Measurements from ENCODE around the gene RFT1.
A peak's percentile ranks its signal among the peaks of the same experiment; 100 is the strongest.
"Not testable (repeated sequence)": the region's sequence is repeated elsewhere in the genome, so short reads cannot be mapped to it uniquely, and the experiment has no call there.

Gene RFT1

GRCh38 chr3:53162672-53163443 lies 32.6 kb upstream of the RFT1 start:
- DNase-seq: peak; percentile 58

DNA sequence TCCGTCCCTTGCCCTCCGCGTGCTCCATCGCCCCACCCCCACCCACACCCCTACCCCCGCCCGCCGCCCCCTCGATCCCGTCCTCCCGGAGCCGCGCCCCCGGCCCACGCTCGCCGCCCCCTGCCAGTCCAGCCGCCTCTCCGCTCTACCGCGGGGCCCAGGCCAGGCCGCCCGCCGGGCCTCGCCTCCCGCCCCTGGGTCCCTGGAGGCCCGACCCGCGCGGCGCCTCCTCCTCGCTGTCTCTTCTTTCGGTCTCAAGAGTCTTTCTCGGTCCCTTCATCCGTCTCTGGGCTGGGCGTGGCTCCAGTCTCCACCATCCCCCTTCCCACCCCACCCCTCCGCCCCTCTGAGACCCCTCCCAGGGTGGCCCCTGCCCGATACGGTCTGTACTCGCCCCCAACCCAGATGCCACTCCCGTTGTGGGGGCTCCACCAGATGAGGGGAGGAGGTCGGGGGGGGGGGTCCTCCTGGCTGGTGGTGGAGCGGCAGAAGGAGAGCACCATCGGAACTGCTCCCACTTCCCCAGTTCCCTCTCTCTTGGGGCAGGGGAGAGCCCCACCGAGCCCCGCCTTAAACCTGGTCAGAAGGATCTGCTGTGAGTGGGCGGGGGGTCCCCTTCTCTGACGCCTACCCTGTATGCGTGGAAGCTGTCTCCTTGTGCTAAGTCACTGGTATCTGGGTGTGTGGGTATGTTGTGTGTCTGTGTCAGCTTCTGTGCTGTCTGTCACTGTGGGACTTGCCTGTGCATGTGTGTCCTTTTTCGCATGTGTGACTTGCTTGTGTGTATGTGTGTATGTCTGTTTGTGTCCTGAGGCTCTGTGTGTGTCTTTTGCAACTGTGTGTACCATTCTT lies 31.8 kb upstream of the RFT1 start:
- DNase-seq: peak; percentile 47

- DNase-seq: no peak
Observed at GRCh38 chr3:53161450-53161819, 31.2 kb upstream of the RFT1 start.

GRCh38 chr3:53160660-53161449 lies 30.6 kb upstream of the RFT1 start, which contains the start of gene PRKCD:
Gene PRKCD (plus strand): TSS chr3:53161209. CDS start chr3:53178423, 17,214 bp downstream.
- peak; percentile 65 for DNase-seq

DNA sequence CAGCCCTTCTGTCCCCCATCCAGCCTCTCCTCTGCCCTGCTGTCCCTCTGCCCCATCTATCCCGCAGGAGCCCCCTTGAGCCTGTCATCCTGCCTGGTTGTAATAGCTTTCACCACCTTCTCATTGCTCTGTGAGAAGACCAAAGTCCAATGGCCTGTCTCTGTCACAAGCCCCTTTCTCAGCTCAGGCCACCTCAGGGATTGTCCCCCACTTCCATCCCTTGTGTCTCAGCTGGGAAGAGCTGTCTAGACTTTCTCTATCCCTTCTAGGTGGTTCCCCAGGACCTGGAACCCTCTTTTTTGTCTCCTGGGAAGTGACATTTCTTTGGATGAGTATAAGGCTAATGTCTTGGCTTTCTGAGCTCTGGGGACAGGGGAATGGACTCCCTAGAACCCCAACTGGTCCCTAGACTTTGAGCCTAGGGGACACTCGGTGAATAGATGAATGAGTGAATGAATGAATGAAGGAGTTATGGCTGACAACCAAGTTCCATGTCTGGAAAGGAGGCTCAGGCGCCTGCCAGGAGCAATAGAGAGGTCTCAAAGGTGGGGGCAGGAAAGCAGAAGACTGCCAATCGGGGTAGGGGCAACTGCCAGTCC lies 29.9 kb upstream of the RFT1 start:
- no peak for DNase-seq

DNA sequence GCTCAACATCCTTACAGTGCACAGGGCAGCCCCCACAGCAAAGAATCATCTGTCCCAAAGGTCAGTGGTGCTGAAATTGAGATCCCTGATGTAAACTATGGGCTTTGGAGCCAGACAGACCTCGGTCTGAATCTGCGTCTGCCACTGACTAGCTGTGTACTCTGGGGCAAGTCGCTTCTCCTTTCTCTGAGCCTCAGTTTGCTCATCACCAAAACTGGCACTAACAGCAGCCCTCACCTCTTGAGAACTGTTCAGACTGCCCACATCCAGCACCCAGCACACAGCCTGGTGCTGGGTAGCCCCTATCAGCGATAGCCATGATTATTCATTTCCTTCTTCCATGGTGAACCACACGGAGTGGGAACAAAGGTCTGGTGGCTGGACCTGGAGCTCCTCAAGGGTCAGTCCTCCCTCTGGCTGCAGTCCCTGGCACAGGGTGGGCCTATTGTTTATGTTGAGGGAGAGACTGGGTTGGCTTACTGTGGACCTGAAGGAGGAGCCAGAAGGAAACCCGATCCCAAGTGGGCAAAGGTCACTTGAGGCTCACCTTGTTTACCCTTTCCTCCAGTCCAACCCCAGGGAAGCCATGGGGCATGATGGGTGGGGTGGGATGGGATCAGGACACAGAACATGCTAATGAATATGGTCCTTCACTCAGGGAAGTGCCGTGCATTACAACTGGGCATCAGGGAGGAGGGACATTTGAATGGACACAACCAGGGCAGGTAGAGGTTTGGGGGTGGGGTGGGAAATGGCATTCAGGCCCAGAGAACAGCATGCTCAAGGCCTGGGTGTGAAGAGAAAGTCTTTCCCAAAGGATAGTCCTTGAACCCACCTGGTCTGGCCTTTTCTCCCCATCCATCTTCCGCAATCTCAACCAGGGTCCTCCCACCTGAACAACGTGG lies 29.2 kb upstream of the RFT1 start:
- no peak for DNase-seq

DNA sequence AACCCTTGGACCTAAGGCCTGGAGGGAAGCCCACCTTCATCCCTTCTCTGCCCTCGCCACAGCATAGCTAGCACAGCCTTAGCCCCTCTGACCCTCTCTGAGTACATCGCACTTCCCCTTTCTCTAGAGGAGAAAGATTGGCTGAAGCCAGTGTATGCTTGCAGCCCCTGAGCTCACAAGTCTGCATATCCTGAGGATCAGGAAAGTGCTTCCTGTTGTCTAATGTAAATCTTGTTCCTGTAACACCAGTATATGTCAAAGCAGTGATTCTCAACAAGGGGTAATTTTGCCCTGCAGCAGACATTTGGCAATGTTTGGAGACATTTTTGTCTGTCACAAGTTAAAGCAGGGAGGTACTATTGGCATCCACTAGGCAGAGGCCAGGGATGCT lies 28.5 kb upstream of the RFT1 start:
- no peak for DNase-seq

DNA sequence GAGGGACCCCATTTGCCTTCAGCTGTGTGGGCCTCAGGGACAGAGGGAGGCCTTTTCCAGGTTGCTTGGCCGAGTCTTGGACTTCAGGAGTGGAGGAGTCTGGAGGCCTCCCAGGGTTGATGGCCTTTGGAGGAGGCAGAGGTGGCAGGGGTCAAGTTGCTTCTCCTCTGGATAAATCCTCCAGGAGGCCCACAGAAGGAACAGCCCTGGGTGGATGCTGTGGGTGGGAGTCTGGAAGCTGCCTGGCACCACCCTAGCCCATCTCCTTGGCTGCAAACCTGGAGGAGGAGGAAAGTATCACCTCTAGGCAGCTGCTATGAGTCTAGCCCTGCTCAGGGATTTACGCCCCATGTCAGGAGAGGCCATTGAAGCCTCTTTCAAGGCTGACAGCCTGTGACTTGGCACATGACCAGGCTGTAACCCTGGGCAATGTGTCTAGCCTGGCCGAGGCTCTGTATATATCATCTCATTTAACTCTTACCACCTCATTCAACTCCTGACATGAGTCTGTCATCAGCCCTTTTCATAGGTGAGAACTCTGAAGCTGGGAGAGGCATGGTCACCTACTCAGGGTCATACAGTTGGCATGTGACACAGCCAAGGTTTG lies 27.8 kb upstream of the RFT1 start:
- DNase-seq: no peak

- no peak for DNase-seq
Observed at GRCh38 chr3:53156368-53156834, 26.2 kb upstream of the RFT1 start.

- DNase-seq: no peak
Observed at GRCh38 chr3:53155760-53156159, 25.5 kb upstream of the RFT1 start.

DNA sequence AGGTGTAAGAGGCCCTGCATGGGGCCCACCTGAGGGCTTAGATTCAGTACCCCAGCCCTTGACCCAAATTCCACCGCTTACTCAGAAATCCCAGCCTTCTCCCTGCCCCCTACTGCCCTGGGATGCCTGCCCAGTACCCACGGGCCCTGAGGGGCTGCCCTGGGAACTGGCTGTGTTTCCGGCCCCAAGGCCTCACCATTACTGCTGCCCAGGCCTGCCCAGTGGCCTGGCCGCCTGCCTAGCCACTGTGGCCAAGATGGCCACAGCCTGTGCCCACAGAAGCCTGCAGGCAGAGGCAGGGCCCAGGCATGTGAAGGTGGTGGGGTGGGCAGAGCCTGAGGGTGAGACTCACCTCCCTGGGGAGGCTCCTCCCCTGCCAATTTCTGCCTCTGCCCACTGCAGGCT lies 24.6 kb upstream of the RFT1 start:
- DNase-seq: no peak

DNA sequence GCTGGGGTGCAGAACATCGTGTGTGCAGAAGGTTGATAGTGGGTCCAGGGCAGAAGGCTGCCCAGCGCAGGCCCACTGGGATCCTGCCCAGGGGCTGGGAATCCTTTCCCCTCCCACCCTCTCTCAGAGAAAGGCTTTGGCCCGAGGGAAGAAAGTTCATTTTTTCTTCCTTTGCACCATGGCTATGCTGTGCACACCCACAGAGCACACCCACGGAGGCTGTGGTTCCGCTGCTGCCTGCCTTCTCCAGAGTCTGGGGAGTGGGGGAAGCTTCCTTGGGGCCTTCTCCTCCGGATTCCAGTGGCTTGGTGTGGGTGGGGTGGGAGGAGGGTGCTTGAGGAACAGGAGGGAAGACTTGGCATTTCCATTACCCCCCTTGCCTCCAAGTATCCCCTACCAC lies 23.7 kb upstream of the RFT1 start:
- no peak for DNase-seq

DNA sequence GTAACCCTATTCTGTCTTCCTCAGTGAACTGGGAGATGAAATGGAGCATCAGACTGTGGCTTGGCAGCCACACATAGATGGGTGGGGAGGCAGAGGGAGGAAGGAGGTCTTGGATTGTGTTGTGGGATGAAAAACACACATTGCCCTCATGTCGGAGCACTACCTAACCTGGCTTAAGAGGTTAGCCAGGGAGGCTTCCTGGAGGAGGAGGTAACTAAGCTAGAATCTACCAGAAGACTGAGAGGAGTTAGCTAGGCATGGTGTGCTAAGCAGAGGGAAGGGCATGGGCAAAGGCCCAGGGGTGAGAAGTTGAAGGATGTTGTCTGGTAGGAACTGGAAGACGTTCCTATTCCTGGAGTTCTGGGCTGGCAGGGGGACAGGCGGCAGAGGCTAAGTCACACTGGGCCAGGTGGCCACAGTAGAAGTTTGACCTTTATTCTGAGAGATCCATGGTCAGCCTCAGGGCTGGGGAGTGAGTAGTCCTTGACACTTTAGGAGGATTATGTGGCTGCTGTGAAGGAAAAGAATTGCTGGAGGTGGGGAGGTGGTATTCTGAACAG lies 23.1 kb upstream of the RFT1 start:
- no peak for DNase-seq

DNA sequence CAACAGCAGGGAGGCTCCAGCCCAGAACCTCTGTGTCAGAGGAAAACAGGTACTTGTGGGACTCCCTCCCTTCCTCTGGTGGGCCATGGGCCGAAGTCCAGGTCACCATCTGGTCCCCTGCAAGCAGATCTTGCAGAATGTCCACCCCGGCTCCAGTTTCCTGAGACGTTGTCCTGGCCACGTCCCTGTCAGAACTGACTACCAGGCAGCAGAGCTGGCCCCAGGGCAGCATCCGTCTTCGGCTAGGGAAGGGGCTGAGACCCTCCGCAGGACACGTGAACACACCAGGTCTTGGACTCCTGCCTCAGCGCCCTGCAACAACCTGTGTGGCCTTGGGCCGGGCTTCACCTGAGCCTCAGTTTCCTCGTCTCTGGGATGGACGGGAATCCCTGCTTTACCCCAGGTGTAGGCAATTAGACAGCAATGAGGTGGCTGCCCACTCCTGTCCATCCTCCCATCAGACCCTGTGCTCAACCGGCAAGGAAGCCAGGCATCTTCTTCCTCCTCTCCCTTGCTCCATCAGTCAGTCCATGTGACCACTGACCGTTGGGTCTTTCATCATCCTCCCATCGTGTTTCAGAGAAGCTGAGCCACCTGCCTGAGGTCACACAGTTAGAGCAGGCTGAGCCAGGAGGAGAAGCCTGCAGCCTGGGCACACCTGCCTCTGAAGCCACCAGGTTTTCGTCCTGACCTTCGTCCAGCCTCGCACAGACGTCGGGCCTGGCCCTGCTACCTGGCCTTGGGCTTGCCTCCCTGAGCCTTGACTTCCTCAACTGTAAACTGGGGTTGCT lies 21.8 kb upstream of the RFT1 start:
- no peak for DNase-seq

- no peak for DNase-seq
Observed at GRCh38 chr3:53151465-53151864, 21.2 kb upstream of the RFT1 start.

- not testable (repeated sequence) for DNase-seq
Observed at GRCh38 chr3:53151086-53151438, 20.8 kb upstream of the RFT1 start.

DNA sequence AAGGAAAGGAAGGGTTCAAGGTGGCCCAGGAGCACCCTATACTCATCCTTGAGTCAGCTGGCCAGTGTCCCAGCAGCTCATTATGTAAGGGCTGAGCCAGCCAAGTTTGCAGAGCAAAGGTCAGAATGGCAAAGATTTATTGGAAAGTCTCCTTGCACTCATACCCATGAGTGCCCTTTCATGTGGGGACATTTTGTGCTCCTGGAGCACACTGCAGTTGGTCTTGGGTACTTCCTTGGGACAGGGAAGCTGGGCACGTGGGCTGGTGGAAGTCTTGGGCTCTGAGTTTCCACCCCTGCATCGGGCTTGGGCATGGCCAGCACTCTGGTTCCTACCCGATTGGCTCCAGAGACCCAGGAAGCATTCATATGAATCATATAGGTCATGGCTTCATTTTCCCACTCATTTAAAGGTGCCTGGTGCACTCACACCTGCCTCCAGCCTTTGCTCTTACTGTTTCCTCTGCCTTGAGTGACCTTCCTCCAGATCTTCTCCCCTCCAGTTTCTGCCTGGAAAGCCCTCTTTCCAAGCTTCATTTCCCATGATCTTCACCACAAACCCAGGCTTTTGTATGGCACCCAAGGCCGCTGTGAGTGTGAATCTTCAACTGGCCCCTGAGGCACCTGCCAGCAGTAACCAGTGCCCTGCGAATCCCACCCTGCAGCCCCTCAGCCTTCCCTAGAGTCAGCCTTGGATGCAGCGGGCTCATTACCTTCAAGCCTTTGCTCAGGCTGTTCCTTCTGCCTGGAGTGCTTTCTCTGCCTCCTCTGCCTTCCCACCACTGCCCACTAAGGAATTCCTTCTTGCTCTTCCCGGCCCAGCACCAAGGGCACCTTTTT lies 20.2 kb upstream of the RFT1 start:
- no peak for DNase-seq

DNA sequence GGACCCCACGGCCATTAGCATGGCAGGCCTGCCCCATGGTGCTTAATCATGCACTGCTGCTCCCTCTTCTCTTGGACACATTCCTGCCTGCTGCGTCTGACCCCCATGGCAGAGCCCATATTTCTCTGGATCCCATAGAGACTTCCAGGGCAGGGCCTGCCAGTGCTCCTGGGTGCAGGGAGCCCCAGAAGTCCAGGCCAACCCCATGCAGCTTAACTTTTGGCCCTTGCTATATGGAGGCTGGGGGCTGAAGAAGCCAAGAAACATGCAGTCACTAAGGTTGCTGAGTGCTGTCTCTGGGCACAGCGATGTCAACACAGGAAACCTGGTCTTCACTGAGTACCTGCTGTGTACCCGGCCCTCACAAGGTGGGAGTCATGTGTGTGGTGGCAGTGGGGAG lies 19.5 kb upstream of the RFT1 start:
- DNase-seq: no peak

DNA sequence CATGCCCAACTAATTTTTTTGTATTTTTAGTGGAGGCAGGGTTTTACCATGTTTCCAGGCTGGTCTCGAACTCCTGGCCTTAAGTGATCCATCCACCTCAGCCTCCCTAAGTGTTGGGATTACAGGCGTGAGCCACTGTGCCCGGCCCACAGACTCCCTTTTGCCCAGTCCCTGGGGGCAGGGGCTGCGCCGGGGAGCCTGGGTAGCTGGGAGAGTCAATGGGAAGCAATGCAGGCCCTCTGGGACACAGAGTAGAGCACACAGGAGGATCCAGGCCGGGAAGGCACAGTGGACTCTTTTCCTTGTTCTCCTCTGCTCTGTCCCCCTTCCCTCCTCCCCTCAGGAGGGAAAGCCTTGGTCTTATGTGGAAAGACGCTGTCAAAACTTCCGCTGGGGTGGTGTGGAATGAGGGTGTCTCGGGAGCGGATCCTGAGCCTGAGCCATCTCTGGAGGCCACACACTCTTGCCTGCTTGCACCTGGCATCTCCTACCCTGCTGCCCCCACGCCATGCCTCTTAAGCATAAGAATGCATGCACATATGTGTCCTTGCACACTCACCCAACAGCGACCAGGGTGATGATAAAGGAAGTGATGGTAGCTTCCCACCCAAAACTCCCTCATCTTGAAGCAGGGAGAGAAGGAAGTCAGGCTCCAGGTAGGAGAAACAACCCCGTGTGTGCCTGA lies 18.9 kb upstream of the RFT1 start:
- DNase-seq: no peak
